IPS-NIHi7 (cell line): ENCODE measurements around the gene OR1S1.
"Not testable (repeated sequence)": the region's sequence is repeated elsewhere in the genome, so short reads cannot be mapped to it uniquely, and the experiment has no call there.

Experiments used
- DNase-seq: peaks from one replicate; pipeline ENCODE4 v3.0.0; 2012; ENCODE audit warnings: mixed read lengths; ENCODE audit errors: extremely low spot score

Gene OR1S1

GRCh38 chr11:58212420-58212819, at the start of gene OR1S1:
Gene OR1S1, plus strand, starts transcription at chr11:58212720.
- DNase-seq = not testable (repeated sequence)

GRCh38 chr11:58164389-58164788, 48.1 kb upstream of the OR1S1 start:
- no peak for DNase-seq

GRCh38 chr11:58164990-58165389, 47.5 kb upstream of the OR1S1 start:
- DNase-seq = no peak

GRCh38 chr11:58165504-58166106, 46.9 kb upstream of the OR1S1 start:
- DNase-seq = no peak

- no peak for DNase-seq
These were observed 35.0 kb upstream of the OR1S1 start for GRCh38 chr11:58177409-58178054.

GRCh38 chr11:58178444-58178843, 34.1 kb upstream of the OR1S1 start:
- no peak for DNase-seq

- DNase-seq = no peak
These were observed 32.9 kb upstream of the OR1S1 start for GRCh38 chr11:58179648-58180047.

GRCh38 chr11:58186938-58187337, 25.6 kb upstream of the OR1S1 start:
- DNase-seq = no peak

GRCh38 chr11:58188770-58189169, 23.8 kb upstream of the OR1S1 start, which contains the start of gene OR9Q2:
Gene OR9Q2, plus strand, starts transcription at chr11:58189070. Its CDS starts 1,421 bp downstream, at chr11:58190491.
- no peak for DNase-seq

- no peak for DNase-seq
These were observed 20.3 kb upstream of the OR1S1 start for GRCh38 chr11:58192229-58192628.

- DNase-seq = no peak
These were observed 19.1 kb upstream of the OR1S1 start for GRCh38 chr11:58193391-58193790.

GRCh38 chr11:58195939-58196338, 16.6 kb upstream of the OR1S1 start:
- no peak for DNase-seq

- no peak for DNase-seq
These were observed 13.2 kb upstream of the OR1S1 start for GRCh38 chr11:58199271-58199670.

- DNase-seq = no peak
These were observed 8.5 kb upstream of the OR1S1 start, which contains the start of gene OR1S2 for GRCh38 chr11:58204042-58204441. Gene OR1S2, minus strand, starts transcription at chr11:58204142. Its CDS starts 0 bp downstream, at chr11:58204142.

GRCh38 chr11:58216476-58216875, 4.0 kb downstream of the OR1S1 start:
- no peak for DNase-seq

GRCh38 chr11:58222721-58223120, 10.2 kb downstream of the OR1S1 start:
- no peak for DNase-seq

GRCh38 chr11:58227956-58228615, 15.6 kb downstream of the OR1S1 start:
- DNase-seq = no peak

- DNase-seq = no peak
These were observed 31.4 kb downstream of the OR1S1 start for GRCh38 chr11:58243954-58244353.

GRCh38 chr11:58254936-58255335, 42.4 kb downstream of the OR1S1 start:
- DNase-seq = no peak

GRCh38 chr11:58259983-58260382, 47.5 kb downstream of the OR1S1 start:
- no peak for DNase-seq
